IMR-90 (cell line): ENCODE measurements around the gene SETD3.

Experiments
- CEBPB ChIP-seq: IDR thresholded peaks from 2 replicates; pipeline ENCODE4 v1.6.1; 2012; ENCODE audit warnings: low read depth, low read length, improper control_type of control experiment
- CTCF ChIP-seq: conservative IDR thresholded peaks from 2 replicates; pipeline ENCODE4 v1.5.1; 2012; ENCODE audit warnings: mild to moderate bottlenecking, low read depth, low read length, improper control_type of control experiment
- MXI1 ChIP-seq: IDR thresholded peaks from 2 replicates; pipeline ENCODE4 v1.6.1; 2012; ENCODE audit warnings: low read depth, mild to moderate bottlenecking, low read length, moderate library complexity, borderline replicate concordance
- POLR2A ChIP-seq: IDR thresholded peaks from 2 replicates; pipeline ENCODE4 v1.6.1; 2012; ENCODE audit warnings: mild to moderate bottlenecking, low read depth, low read length

GRCh38 chr14:99422228-99423010 is 58.2 kb downstream of the SETD3 start:
- TF ChIP-seq POLR2A (no peak), CEBPB (no peak), MXI1 (no peak), CTCF (no peak)
